Activated naive CD4-positive, alpha-beta T cell treated with anti-CD3 and anti-CD28 coated beads for 36 hours (primary cell): ENCODE data around the gene IL21R. TPM values are rescaled to one million over a fixed set of nuclear protein-coding genes. Genes with fewer than 3 reads are reported as not detected.

Source experiments
- CTCF ChIA-PET: fragments of 350-600 bp; sonication (Branson Sonifier 250); formaldehyde crosslinking; loops from one replicate; lab custom pipeline; 2021; ENCODE audit warnings: antibody characterized with exemption; lab: Charles Lee
- DNase-seq: peaks from one replicate; pipeline ENCODE4 v3.0.0-alpha.2; 2020
- H3K27ac Mint-ChIP-seq: one replicate; pipeline ENCODE4 v1.8.0; 2021; ENCODE audit warnings: mild to moderate bottlenecking, mixed read lengths
- H3K27me3 Mint-ChIP-seq: one replicate; pipeline ENCODE4 v1.8.0; 2021; ENCODE audit warnings: low read depth, mixed read lengths
- H3K36me3 Mint-ChIP-seq: one replicate; pipeline ENCODE4 v1.8.0; 2021; ENCODE audit warnings: low read depth, mixed read lengths
- H3K4me1 Mint-ChIP-seq: one replicate; pipeline ENCODE4 v1.8.0; 2021; ENCODE audit warnings: low read depth, mixed read lengths
- H3K4me3 Mint-ChIP-seq: one replicate; pipeline ENCODE4 v1.8.0; 2021; ENCODE audit warnings: mild to moderate bottlenecking, moderate library complexity, mixed read lengths
- H3K9me3 Mint-ChIP-seq: one replicate; pipeline ENCODE4 v1.8.0; 2021; ENCODE audit warnings: mixed read lengths
- intact Hi-C: fragments of 100-400 bp; cut with micrococcal nuclease; formaldehyde crosslinking; loops from one replicate; pipeline ENCODE4 v1.15.1; 2023
- total RNA-seq, 2 experiments: library from RNA; stranded (reverse); gene quantifications; one replicate each; pipeline ENCODE4 v1.2.3, GENCODE V29; 2021

Gene IL21R
- total RNA-seq, 2 experiments from 2014 or later = 93.8 to 99.2 TPM

DNA sequence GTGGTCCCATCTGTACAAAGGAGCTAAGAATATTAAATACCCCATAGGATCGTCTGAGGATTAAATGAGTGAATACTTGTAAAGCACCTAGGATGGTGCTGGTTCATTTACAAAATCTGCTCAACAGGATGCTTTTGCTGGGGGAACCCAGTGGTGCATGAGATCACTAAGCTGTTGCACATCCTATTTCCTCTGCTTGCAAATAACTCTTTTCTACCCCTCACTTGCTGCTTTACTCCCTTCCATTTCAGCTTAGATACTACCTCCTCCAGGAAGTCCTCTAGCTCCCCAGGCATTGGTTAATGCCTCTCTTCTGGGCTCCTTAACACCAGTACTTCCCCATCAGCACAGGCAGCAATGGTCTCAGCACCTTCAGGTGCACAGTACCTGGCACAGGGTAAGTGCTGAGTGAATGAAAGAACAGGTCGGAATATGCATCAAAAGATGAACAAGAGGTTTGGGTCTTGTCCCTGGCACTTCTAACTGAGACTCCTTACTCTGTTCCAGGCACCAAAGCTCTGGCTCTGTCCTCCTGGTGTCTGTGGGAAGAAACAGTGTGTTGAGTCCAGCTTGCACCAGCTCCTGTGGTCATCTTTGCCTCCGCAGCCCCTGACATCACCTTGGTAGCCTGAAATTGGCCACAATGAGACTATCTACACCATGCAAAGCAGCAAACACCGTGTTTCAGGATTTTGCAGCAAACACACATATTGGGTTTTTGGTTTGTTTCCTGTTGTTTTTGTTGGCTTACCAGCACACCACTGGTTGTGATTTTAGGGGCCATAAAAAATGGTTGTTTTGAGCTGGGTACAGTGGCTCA, 24.1 kb upstream of the IL21R start:
- peak overlapping the region; percentile 90 for H3K27ac Mint-ChIP-seq
- peak; percentile 69 for DNase-seq
- H3K9me3 Mint-ChIP-seq = no peaks in the 10 kb centered on the region
- H3K4me1 Mint-ChIP-seq = peaks cover 50% of the 10 kb centered on the region
- CTCF ChIA-PET = interaction anchor here (0.7 to 2.5 kb wide), 10 partner anchors 9 to 231 kb away, joined by 3 to 20 read pairs (median 5); no protein-coding TSS in a partner anchor
- H3K27me3 Mint-ChIP-seq = no peaks in the 10 kb centered on the region
- no peaks in the 10 kb centered on the region for H3K36me3 Mint-ChIP-seq
- intact Hi-C loops = loop anchor here (1.0 kb wide), 3 partner anchors 11 to 30 kb away; no protein-coding TSS in a partner anchor
- H3K4me3 Mint-ChIP-seq = peak overlapping the region; percentile 42

DNA sequence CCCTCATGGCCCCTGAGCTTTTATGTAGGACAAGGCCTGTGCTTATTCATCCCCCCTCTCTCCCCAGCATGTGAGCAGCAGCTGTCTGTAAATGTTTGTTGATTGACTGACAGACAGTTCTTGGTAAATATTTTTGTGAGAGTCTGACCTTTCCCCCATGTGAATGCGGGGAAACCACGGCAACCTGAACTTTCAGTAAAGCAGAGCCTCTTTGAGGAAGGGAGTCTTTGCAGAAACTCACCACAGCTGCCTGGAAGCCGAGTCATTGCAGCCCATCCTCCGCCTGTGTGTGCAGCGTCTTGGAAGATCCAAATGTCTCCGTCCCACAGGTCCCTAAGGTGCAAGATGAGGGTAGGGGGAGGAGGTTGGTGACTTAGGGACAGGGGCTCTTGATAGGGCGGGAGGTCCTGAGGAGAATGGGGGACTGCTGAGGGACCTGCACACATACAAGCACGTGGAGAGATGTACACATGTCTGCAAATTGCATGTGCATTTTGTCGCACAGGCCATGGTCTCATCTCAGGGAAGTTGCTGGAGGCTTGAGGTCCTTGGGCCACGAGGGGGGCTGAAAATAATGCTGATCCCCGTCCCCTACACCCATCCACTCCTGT, 23.0 kb upstream of the IL21R start:
- Mint-ChIP-seq H3K36me3 (no peaks in the 10 kb centered on the region), H3K4me1 (peaks cover 51% of the 10 kb centered on the region)

DNA sequence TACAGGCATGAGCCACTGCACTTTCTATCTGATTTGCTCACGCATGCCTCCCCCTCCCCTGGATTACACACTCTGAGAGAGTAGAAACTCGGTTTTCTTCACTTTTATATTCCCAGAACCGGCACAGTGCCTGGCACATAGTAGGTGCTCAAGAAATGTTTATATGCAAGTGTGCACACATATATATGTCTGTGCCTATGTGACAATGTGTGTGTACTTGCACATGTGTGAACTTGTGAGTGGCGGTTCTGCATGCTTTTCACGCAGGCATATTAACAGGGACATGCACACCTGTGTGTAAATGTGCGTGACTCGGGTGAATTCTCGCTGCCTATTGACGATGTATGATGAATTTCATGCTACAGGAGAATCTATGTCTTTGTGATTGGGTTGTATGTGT, 22.1 kb upstream of the IL21R start:
- CTCF ChIA-PET = interaction anchor here (0.6 to 1.6 kb wide), 2 partner anchors 201 to 404 kb away, joined by 3 read pairs; no protein-coding TSS in a partner anchor
- H3K27ac Mint-ChIP-seq = peak overlapping the region; percentile 20
- H3K4me3 Mint-ChIP-seq = no peak overlapping the region
- intact Hi-C loops = no loop called here
- H3K9me3 Mint-ChIP-seq = peaks cover 6% of the 10 kb centered on the region
- no peak for DNase-seq
- H3K36me3 Mint-ChIP-seq = no peaks in the 10 kb centered on the region
- no peaks in the 10 kb centered on the region for H3K27me3 Mint-ChIP-seq
- H3K4me1 Mint-ChIP-seq = peaks cover 56% of the 10 kb centered on the region

More for the DNA sequence above, 23.0 kb upstream of the IL21R start:
- no peaks in the 10 kb centered on the region for H3K27me3 Mint-ChIP-seq
- peak overlapping the region; percentile 45 for H3K4me3 Mint-ChIP-seq
- peak; percentile 94 for DNase-seq
- CTCF ChIA-PET = interaction anchor here (0.7 to 2.5 kb wide), 9 partner anchors 8 to 232 kb away, joined by 3 to 20 read pairs (median 4); no protein-coding TSS in a partner anchor
- peaks cover under 1% of the 10 kb centered on the region for H3K9me3 Mint-ChIP-seq
- intact Hi-C loops = no loop called here
- H3K27ac Mint-ChIP-seq = peak overlapping the region; percentile 90

- CTCF ChIA-PET = interaction anchor here (1.4 kb wide), 1 partner anchor 20 kb away, joined by 5 read pairs; no protein-coding TSS in a partner anchor
- intact Hi-C loops = no loop called here
- H3K4me1 Mint-ChIP-seq = peaks cover 55% of the 10 kb centered on the region
These were observed 20.7 kb upstream of the IL21R start for GRCh38 chr16:27381236-27381635.

GRCh38 chr16:27381974-27382855, 19.8 kb upstream of the IL21R start:
- Mint-ChIP-seq H3K4me3 (no peak overlapping the region), H3K27me3 (no peaks in the 10 kb centered on the region), H3K9me3 (peaks cover 6% of the 10 kb centered on the region), H3K36me3 (no peaks in the 10 kb centered on the region), H3K27ac (no peak overlapping the region), H3K4me1 (peaks cover 47% of the 10 kb centered on the region)
- intact Hi-C loops = no loop called here
- no peak for DNase-seq
- CTCF ChIA-PET = interaction anchor here (0.6 to 1.4 kb wide), 2 partner anchors 16 to 19 kb away, joined by 3 to 5 read pairs; no protein-coding TSS in a partner anchor

More at GRCh38 chr16:27381236-27381635, 20.7 kb upstream of the IL21R start:
- no peak overlapping the region for H3K4me3 Mint-ChIP-seq
- DNase-seq = no peak
- H3K9me3 Mint-ChIP-seq = peaks cover 6% of the 10 kb centered on the region
- no peaks in the 10 kb centered on the region for H3K27me3 Mint-ChIP-seq
- H3K27ac Mint-ChIP-seq = no peak overlapping the region
- H3K36me3 Mint-ChIP-seq = no peaks in the 10 kb centered on the region

GRCh38 chr16:27383556-27384243, 18.3 kb upstream of the IL21R start:
- Mint-ChIP-seq H3K4me1 (peaks cover 42% of the 10 kb centered on the region), H3K4me3 (no peak overlapping the region), H3K36me3 (no peaks in the 10 kb centered on the region), H3K9me3 (peaks cover 6% of the 10 kb centered on the region), H3K27me3 (no peaks in the 10 kb centered on the region), H3K27ac (peak overlapping the region; percentile 5)
- intact Hi-C loops = no loop called here
- CTCF ChIA-PET = interaction anchor here (0.5 kb wide), 1 partner anchor 65 kb away, joined by 4 read pairs; no protein-coding TSS in a partner anchor
- DNase-seq = no peak

- no peak overlapping the region for H3K27ac Mint-ChIP-seq
- CTCF ChIA-PET = no interaction called here
- intact Hi-C loops = no loop called here
- no peaks in the 10 kb centered on the region for H3K27me3 Mint-ChIP-seq
- peaks cover 8% of the 10 kb centered on the region for H3K9me3 Mint-ChIP-seq
- no peak for DNase-seq
- H3K36me3 Mint-ChIP-seq = no peaks in the 10 kb centered on the region
- H3K4me1 Mint-ChIP-seq = peaks cover 35% of the 10 kb centered on the region
- no peak overlapping the region for H3K4me3 Mint-ChIP-seq
These were observed 17.5 kb upstream of the IL21R start for GRCh38 chr16:27384425-27384824.

GRCh38 chr16:27385398-27385797, 16.6 kb upstream of the IL21R start:
- H3K9me3 Mint-ChIP-seq = peaks cover 10% of the 10 kb centered on the region
- H3K36me3 Mint-ChIP-seq = no peaks in the 10 kb centered on the region
- CTCF ChIA-PET = interaction anchor here (1.2 kb wide), 1 partner anchor 10 kb away, joined by 6 read pairs; no protein-coding TSS in a partner anchor
- no peak for DNase-seq
- intact Hi-C loops = no loop called here
- no peak overlapping the region for H3K4me3 Mint-ChIP-seq
- H3K27ac Mint-ChIP-seq = no peak overlapping the region
- peaks cover 26% of the 10 kb centered on the region for H3K4me1 Mint-ChIP-seq
- no peaks in the 10 kb centered on the region for H3K27me3 Mint-ChIP-seq

DNA sequence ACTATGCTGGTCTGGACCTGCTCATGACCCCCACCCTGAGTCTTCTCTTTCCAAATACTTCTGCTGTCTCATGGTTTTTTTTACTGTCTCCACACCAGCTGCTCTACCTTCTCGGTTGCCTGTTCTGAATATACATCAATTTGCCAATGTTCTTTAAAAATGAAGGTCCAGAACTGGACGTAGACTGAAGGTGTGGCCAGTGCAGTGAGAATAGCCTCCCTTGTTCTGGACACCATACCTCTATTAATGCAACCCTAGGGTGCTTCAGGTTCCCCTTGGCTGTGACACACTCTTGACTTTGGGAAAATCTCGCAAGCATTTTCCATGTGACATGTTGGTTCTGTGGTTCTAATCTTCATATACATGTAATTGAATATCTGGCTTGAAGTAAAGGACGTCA, 15.3 kb upstream of the IL21R start:
- CTCF ChIA-PET = interaction anchor here (1.8 to 2.5 kb wide), 2 partner anchors 9 to 12 kb away, joined by 3 to 14 read pairs; no protein-coding TSS in a partner anchor
- Mint-ChIP-seq H3K9me3 (peaks cover 14% of the 10 kb centered on the region), H3K4me3 (no peak overlapping the region), H3K27me3 (no peaks in the 10 kb centered on the region), H3K4me1 (peaks cover 22% of the 10 kb centered on the region), H3K36me3 (no peaks in the 10 kb centered on the region), H3K27ac (no peak overlapping the region)
- no peak for DNase-seq
- intact Hi-C loops = no loop called here

DNA sequence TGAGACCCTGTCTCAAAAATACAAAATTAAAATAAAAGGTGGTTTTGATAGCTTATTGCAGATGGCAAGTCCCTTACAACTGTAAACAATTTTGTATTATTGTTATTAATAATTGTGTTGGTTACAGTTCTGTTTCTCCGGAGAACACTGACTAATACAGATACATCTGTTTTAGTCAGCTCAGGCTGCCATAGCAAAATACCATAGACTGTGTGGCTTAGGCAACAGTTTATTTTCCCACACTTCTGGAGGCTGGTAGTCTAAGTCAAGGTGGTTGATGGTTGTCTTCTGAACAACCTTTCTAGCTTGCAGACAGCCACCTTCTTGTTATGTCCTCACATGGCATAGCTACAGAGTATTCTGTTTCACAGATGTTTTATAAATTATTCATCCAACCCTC, 14.2 kb upstream of the IL21R start:
- no peak overlapping the region for H3K4me3 Mint-ChIP-seq
- H3K4me1 Mint-ChIP-seq = peaks cover 14% of the 10 kb centered on the region
- intact Hi-C loops = no loop called here
- H3K36me3 Mint-ChIP-seq = peaks cover 3% of the 10 kb centered on the region
- H3K27ac Mint-ChIP-seq = peak overlapping the region; percentile 11
- H3K27me3 Mint-ChIP-seq = no peaks in the 10 kb centered on the region
- peaks cover 23% of the 10 kb centered on the region for H3K9me3 Mint-ChIP-seq
- DNase-seq = peak; percentile 54
- CTCF ChIA-PET = interaction anchor here (0.9 to 2.5 kb wide), 4 partner anchors 10 to 20 kb away, joined by 3 to 14 read pairs (median 7); partner anchors contain the start of gene IL21R

GRCh38 chr16:27389272-27389961, 12.6 kb upstream of the IL21R start:
- DNase-seq = no peak
- Mint-ChIP-seq H3K4me1 (peaks cover 21% of the 10 kb centered on the region), H3K27me3 (no peaks in the 10 kb centered on the region), H3K27ac (no peak overlapping the region), H3K36me3 (peaks cover 5% of the 10 kb centered on the region), H3K4me3 (no peak overlapping the region), H3K9me3 (peaks cover 21% of the 10 kb centered on the region)
- CTCF ChIA-PET = no interaction called here
- intact Hi-C loops = no loop called here
